ENCODE data around the gene MEOX2. TPM values are rescaled to one million over a fixed set of nuclear protein-coding genes. Genes with fewer than 3 reads are reported as not detected.

The MEOX2 gene
- total and polyA plus RNA-seq, 4 donors: 3.0 to 103 (median 13.6) TPM

- peaks cover 0 to 54% (median 3%) of the 10 kb centered on the region in 3 donors for H3K27me3 ChIP-seq (ENCODE audit: control insufficient read depth in 3 of 3, insufficient read depth in 3 of 3, low read length in 2 of 3)
- peaks cover 0 to 17% (median 3%) of the 10 kb centered on the region in 5 donors for H3K4me1 ChIP-seq (ENCODE audit: control insufficient read depth in 5 of 5, insufficient read depth in 5 of 5, low read length in 5 of 5)
- peaks cover 0 to 7% (median 0%) of the 10 kb centered on the region in 4 donors for H3K9me3 ChIP-seq (ENCODE audit: control insufficient read depth in 4 of 4, insufficient read depth in 3 of 4, low read length in 3 of 4)
- ATAC-seq (ENCODE audit: insufficient read depth, low FRiP score) (no peak), DNase-seq (peak in 2 of 3 donors; percentile 88 to 89)
- peak overlapping the region; percentile 72 to 99 for H3K9ac ChIP-seq (ENCODE audit: insufficient read depth in 1 of 2, low read length in 2 of 2)
- H3K4me3 ChIP-seq: no peak overlapping the region
- H3K36me3 ChIP-seq (ENCODE audit: control insufficient read depth in 4 of 4, insufficient read depth in 4 of 4, low read length in 4 of 4): peaks cover 0 to 40% (median 0%) of the 10 kb centered on the region in 4 donors
- no peak overlapping the region for H3K27ac ChIP-seq (ENCODE audit: low read depth in 1 of 2, low read length in 1 of 2)
- WGBS, 2 donors: 72 to 82% methylated on average over 8 of the region's 8 CpGs
- TF ChIP-seq, protein P1, sequence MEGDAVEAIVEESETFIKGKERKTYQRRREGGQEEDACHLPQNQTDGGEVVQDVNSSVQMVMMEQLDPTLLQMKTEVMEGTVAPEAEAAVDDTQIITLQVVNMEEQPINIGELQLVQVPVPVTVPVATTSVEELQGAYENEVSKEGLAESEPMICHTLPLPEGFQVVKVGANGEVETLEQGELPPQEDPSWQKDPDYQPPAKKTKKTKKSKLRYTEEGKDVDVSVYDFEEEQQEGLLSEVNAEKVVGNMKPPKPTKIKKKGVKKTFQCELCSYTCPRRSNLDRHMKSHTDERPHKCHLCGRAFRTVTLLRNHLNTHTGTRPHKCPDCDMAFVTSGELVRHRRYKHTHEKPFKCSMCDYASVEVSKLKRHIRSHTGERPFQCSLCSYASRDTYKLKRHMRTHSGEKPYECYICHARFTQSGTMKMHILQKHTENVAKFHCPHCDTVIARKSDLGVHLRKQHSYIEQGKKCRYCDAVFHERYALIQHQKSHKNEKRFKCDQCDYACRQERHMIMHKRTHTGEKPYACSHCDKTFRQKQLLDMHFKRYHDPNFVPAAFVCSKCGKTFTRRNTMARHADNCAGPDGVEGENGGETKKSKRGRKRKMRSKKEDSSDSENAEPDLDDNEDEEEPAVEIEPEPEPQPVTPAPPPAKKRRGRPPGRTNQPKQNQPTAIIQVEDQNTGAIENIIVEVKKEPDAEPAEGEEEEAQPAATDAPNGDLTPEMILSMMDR (IDR thresholded peaks at IDR 0.05; ENCODE audit: control extremely low read depth, extremely low read depth): no peak
These were observed 2.2 kb downstream of the MEOX2 start for GRCh38 chr7:15684111-15684800.

DNA sequence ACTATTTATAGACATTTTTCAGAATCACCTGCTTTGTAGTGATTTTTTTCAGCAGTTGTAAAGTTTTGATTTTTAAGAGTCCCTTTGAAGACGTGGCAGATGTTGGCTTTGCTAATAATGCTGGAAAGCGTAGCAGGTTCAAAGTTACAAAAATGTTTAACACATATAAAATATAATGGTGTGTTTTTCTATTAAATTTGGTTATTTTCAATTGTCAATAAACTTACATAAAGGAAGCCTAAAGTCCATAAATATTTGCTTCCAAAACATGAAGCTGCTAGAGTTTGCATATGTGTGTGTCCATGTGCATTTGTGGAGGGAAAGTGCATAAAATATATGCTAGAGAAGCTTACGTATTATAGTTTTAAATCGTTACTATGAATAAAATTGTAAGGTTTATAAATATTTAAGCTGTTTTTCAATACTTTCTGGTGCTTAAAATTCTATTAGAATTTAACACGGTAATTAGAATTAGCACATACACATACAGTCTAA is 3.7 kb downstream of the MEOX2 start:
- Histone ChIP-seq H3K4me1 (ENCODE audit: control insufficient read depth in 5 of 5, insufficient read depth in 5 of 5, low read length in 5 of 5) (peaks cover 0 to 17% (median 0%) of the 10 kb centered on the region in 5 donors), H3K27me3 (ENCODE audit: control insufficient read depth in 3 of 3, insufficient read depth in 3 of 3, low read length in 2 of 3) (peaks cover 0 to 40% (median 0%) of the 10 kb centered on the region in 3 donors), H3K9ac (ENCODE audit: insufficient read depth in 1 of 2, low read length in 2 of 2) (peak overlapping the region; percentile 66 to 99), H3K27ac (ENCODE audit: low read depth in 1 of 2, low read length in 1 of 2) (no peak overlapping the region), H3K36me3 (ENCODE audit: control insufficient read depth in 4 of 4, insufficient read depth in 4 of 4, low read length in 4 of 4) (peaks cover 0 to 53% (median 0%) of the 10 kb centered on the region in 4 donors), H3K9me3 (ENCODE audit: control insufficient read depth in 4 of 4, insufficient read depth in 3 of 4, low read length in 3 of 4) (peaks cover 0 to 7% (median 0%) of the 10 kb centered on the region in 4 donors), H3K4me3 (no peak overlapping the region)
- ATAC-seq (ENCODE audit: insufficient read depth, low FRiP score) (no peak), DNase-seq (peak in 2 of 3 donors; percentile 64 to 74)
- WGBS, 2 donors: 71 to 83% methylated on average over 5 of the region's 5 CpGs
- TF ChIP-seq, protein P1 (IDR thresholded peaks at IDR 0.05; ENCODE audit: control extremely low read depth, extremely low read depth): no peak

- H3K9ac ChIP-seq (ENCODE audit: insufficient read depth in 1 of 2, low read length in 2 of 2): peak overlapping the region in 1 of 2 donors; percentile 99
- H3K4me3 ChIP-seq: no peak overlapping the region
- peaks cover 0 to 56% (median 2%) of the 10 kb centered on the region in 4 donors for H3K36me3 ChIP-seq (ENCODE audit: control insufficient read depth in 4 of 4, insufficient read depth in 4 of 4, low read length in 4 of 4)
- no peak overlapping the region for H3K27ac ChIP-seq (ENCODE audit: low read depth in 1 of 2, low read length in 1 of 2)
- ATAC-seq (ENCODE audit: insufficient read depth, low FRiP score): no peak
- H3K9me3 ChIP-seq (ENCODE audit: control insufficient read depth in 4 of 4, insufficient read depth in 3 of 4, low read length in 3 of 4): peaks cover 0 to 8% (median 0%) of the 10 kb centered on the region in 4 donors
- H3K27me3 ChIP-seq (ENCODE audit: control insufficient read depth in 3 of 3, insufficient read depth in 3 of 3, low read length in 2 of 3): peaks cover 0 to 33% (median 0%) of the 10 kb centered on the region in 3 donors
- H3K4me1 ChIP-seq (ENCODE audit: control insufficient read depth in 5 of 5, insufficient read depth in 5 of 5, low read length in 5 of 5): peaks cover 0 to 16% (median 0%) of the 10 kb centered on the region in 5 donors
- TF ChIP-seq, protein P1 (IDR thresholded peaks at IDR 0.05; ENCODE audit: control extremely low read depth, extremely low read depth): no peak
- peak in 2 of 3 donors; percentile 44 to 72 for DNase-seq
These were observed 4.4 kb downstream of the MEOX2 start for GRCh38 chr7:15682111-15682510.

Measured in lung (tissue), 12 donors.